HepG2 (cell line): ENCODE results near the gene PLCXD3. TPM values are rescaled to one million over a fixed set of nuclear protein-coding genes. Genes with fewer than 3 reads are reported as not detected.

Experiments used
- ATAC-seq: fragments of 200-7000 bp; cut with Tn5 transposase; 3 replicates; pipeline ENCODE4 v1.9.1; 2020; ENCODE audit warnings: mild to moderate bottlenecking, moderate library complexity
- BruUV-seq: library from RNA; stranded (reverse); fragments of 400-500 nt; replicated peaks from 2 replicates; lab custom pipeline; 2021; lab: Mats Ljungman, UMichigan
- CTCF ChIA-PET: fragments of 300-600 bp; formaldehyde crosslinking; extraction: SDS; loops from one replicate; lab custom pipeline; 2021; ENCODE audit warnings: low total read pairs, inconsistent platforms, low intra/inter-chr PET ratio; lab: Yijun Ruan, JAX
- POLR2A ChIA-PET: fragments of 350-600 bp; sonication (Branson Sonifier 250); formaldehyde crosslinking; loops from one replicate; lab custom pipeline; 2020; ENCODE audit warnings: antibody characterized with exemption, inconsistent platforms; lab: Yijun Ruan, JAX
- DNase-seq: peaks from one replicate; pipeline ENCODE4 v3.0.0-alpha.2; 2015; ENCODE audit warnings: low spot score
- FAIRE-seq: peaks from 3 replicates; lab custom pipeline; 2011; peaks lifted over from hg19 to GRCh38; lab: Jason Lieb, UNC
- H2AFZ ChIP-seq: one replicate; pipeline ENCODE4 v1.6.1; 2011; ENCODE audit warnings: low read length, inconsistent platforms
- H3K27ac ChIP-seq: fragments of 300-600 bp; 3 replicates; pipeline ENCODE4 v1.8.0; 2011; ENCODE audit warnings: mixed run types, mild to moderate bottlenecking, mixed read lengths, low read length, inconsistent platforms; ENCODE audit not compliant: insufficient read depth; ENCODE audit errors: extremely low read length
- H3K27me3 ChIP-seq, 2 experiments: fragments of 200-600 bp in 1 of 2; 2 replicates in 1 of 2; 3 replicates in 1 of 2; pipeline versions ENCODE4 v1.6.0 to v1.8.0; 2011; ENCODE audit warnings: low read length in 2 of 2, mild to moderate bottlenecking in 2 of 2, moderate library complexity in 2 of 2, inconsistent platforms in 1 of 2; ENCODE audit not compliant: insufficient read depth in 2 of 2, control insufficient read depth in 1 of 2
- H3K36me3 ChIP-seq, 2 experiments: fragments of 200-600 bp in 1 of 2; replicated peaks in 1 of 2; 2 replicates in 1 of 2; 3 replicates in 1 of 2; pipeline versions ENCODE4 v1.5.1 to v1.8.0; 2011; ENCODE audit warnings: low read length in 2 of 2, inconsistent platforms in 1 of 2; ENCODE audit not compliant: insufficient read depth in 2 of 2, control insufficient read depth in 1 of 2
- H3K4me1 ChIP-seq: 2 replicates; pipeline ENCODE4 v1.5.1; 2012; ENCODE audit warnings: low read length, inconsistent platforms; ENCODE audit not compliant: insufficient read depth
- H3K4me2 ChIP-seq: 2 replicates; pipeline ENCODE4 v1.6.0; 2011; ENCODE audit warnings: low read depth, low read length, inconsistent platforms
- H3K4me3 ChIP-seq, 3 experiments: fragments of 200-600 bp in 1 of 3; sonication (generic), shearing (Covaris generic) in 1 of 3; replicated peaks in 1 of 3; 2 replicates each; pipeline ENCODE4 v1.5.1; 2011 to 2016; ENCODE audit warnings: low read length in 3 of 3, inconsistent platforms in 2 of 3, low read depth in 2 of 3, mild to moderate bottlenecking in 2 of 3, control low read depth in 1 of 3, mixed read lengths in 1 of 3; ENCODE audit not compliant: insufficient read depth in 1 of 3
- H3K79me2 ChIP-seq: one replicate; pipeline ENCODE4 v1.6.1; 2011; ENCODE audit warnings: low read length, inconsistent platforms; ENCODE audit not compliant: insufficient read depth
- H3K9ac ChIP-seq: 2 replicates; pipeline ENCODE4 v1.6.0; 2011; ENCODE audit warnings: mild to moderate bottlenecking, low read depth, low read length, inconsistent platforms; ENCODE audit not compliant: insufficient read depth
- H3K9me3 ChIP-seq: 2 replicates; pipeline ENCODE4 v1.5.1; 2012; ENCODE audit warnings: mild to moderate bottlenecking, low read length
- H4K20me1 ChIP-seq: 2 replicates; pipeline ENCODE4 v1.6.0; 2011; ENCODE audit warnings: inconsistent platforms, mild to moderate bottlenecking, low read length, moderate library complexity; ENCODE audit not compliant: insufficient read depth
- BORCS8-MEF2B ChIP-seq: sonication (generic); formaldehyde crosslinking; IDR thresholded peaks from 2 replicates; pipeline ENCODE4 v1.8.0; 2022; ENCODE audit warnings: mild to moderate bottlenecking, missing genetic modification reagents
- ETS1 ChIP-seq: sonication (generic); formaldehyde crosslinking; IDR thresholded peaks from 2 replicates; pipeline ENCODE4 v1.4.0; 2020; ENCODE audit warnings: missing genetic modification reagents
- EZH2 ChIP-seq: conservative IDR thresholded peaks from 2 replicates; pipeline ENCODE4 v1.6.1; 2012; ENCODE audit warnings: mild to moderate bottlenecking, low read depth, low read length, moderate library complexity
- GMEB2 ChIP-seq: IDR thresholded peaks from 2 replicates; pipeline ENCODE4 v1.6.1; 2016; ENCODE audit warnings: missing biosample characterization, missing genetic modification reagents, low read depth
- KAT7 ChIP-seq: IDR thresholded peaks from 2 replicates; pipeline ENCODE4 v1.6.1; 2018; ENCODE audit warnings: borderline replicate concordance, missing compliant biosample characterization
- NFE2 ChIP-seq: sonication (generic); formaldehyde crosslinking; IDR thresholded peaks from 2 replicates; pipeline ENCODE4 v1.4.0; 2020; ENCODE audit warnings: missing genetic modification reagents
- PAF1 ChIP-seq: IDR thresholded peaks from 2 replicates; pipeline ENCODE4 v1.6.1; 2016; ENCODE audit warnings: missing genetic modification reagents, missing compliant biosample characterization
- PLRG1 ChIP-seq: fragments of 450-650 bp; conservative IDR thresholded peaks from 2 replicates; pipeline ENCODE4 v1.6.1; 2016
- RORA ChIP-seq: sonication (generic); formaldehyde crosslinking; IDR thresholded peaks from 2 replicates; pipeline ENCODE4 v1.5.0; 2020; ENCODE audit warnings: mild to moderate bottlenecking, missing genetic modification reagents, moderate library complexity
- SAP130 ChIP-seq: IDR thresholded peaks from 2 replicates; pipeline ENCODE4 v1.6.1; 2016; ENCODE audit warnings: low read depth
- ZBTB20 ChIP-seq: sonication (generic); formaldehyde crosslinking; IDR thresholded peaks from 2 replicates; pipeline ENCODE4 v1.8.1; 2023; ENCODE audit warnings: missing genetic modification reagents, low read depth, mild to moderate bottlenecking, borderline replicate concordance
- ZBTB49 ChIP-seq: sonication (generic); formaldehyde crosslinking; IDR thresholded peaks from 2 replicates; pipeline ENCODE4 v1.4.0; 2020; ENCODE audit warnings: missing genetic modification reagents, borderline replicate concordance
- ZC3H13 ChIP-seq: sonication (generic); formaldehyde crosslinking; IDR thresholded peaks from 2 replicates; pipeline ENCODE4 v1.8.1; 2023; ENCODE audit warnings: mild to moderate bottlenecking, missing genetic modification reagents, moderate library complexity
- ZFP62 ChIP-seq: sonication (generic); formaldehyde crosslinking; IDR thresholded peaks from 2 replicates; pipeline ENCODE4 v1.4.0; 2020; ENCODE audit warnings: missing genetic modification reagents
- ZNF264 ChIP-seq: sonication (generic); formaldehyde crosslinking; IDR thresholded peaks from 2 replicates; pipeline ENCODE4 v1.4.0; 2020; ENCODE audit warnings: missing genetic modification reagents
- ZNF598 ChIP-seq: sonication (generic); formaldehyde crosslinking; IDR thresholded peaks from 2 replicates; pipeline ENCODE4 v1.5.1; 2020; ENCODE audit warnings: mild to moderate bottlenecking, missing genetic modification reagents, borderline replicate concordance
- ZSCAN31 ChIP-seq: sonication (generic); formaldehyde crosslinking; IDR thresholded peaks from 2 replicates; pipeline ENCODE4 v1.5.0; 2020; ENCODE audit warnings: low read depth, mild to moderate bottlenecking, missing genetic modification reagents
- WGBS: methylation state at CpG from one replicate; pipeline ENCODE4 v1.1.6; 2017; ENCODE audit warnings: low lambda C conversion rate; 5-methylcytosine and 5-hydroxymethylcytosine counted together
- in situ Hi-C: cut with HindIII; loops from 2 replicates; pipeline ENCODE4 v1.10.0; 2017; ENCODE audit warnings: low pct_unique_long_range_greater_than_20kb; ENCODE audit not compliant: extremely low pct_ligation_motif_present
- intact Hi-C: fragments of 100-400 bp; cut with micrococcal nuclease; formaldehyde crosslinking; loops from one replicate; pipeline ENCODE4 v1.10.0; 2022; ENCODE audit not compliant: unreplicated experiment
- polyA plus RNA-seq, 8 experiments: library from polyadenylated mRNA; depleted of rRNA in 3 of 8; stranded (reverse) in 7 of 8; unstranded in 1 of 8; fragments of >200 nt; fragmentation: Illumina TruSeq in 4 of 8; extraction: Trizol in 4 of 8; gene quantifications; 2 replicates each; pipeline versions ENCODE4 v1.2.1 to v1.2.3, GENCODE V29; 2011 to 2016; ENCODE audit warnings: low read depth in 4 of 8, missing spikeins in 1 of 8, mixed read lengths in 1 of 8; ENCODE audit not compliant: insufficient read depth in 1 of 8
- total RNA-seq, 5 experiments: library from RNA; depleted of rRNA; stranded (reverse); fragments of >200 nt; fragmentation: Illumina TruSeq; extraction: Trizol; gene quantifications; 2 replicates each; pipeline ENCODE4 v1.2.3, GENCODE V29; 2016; ENCODE audit warnings: low read depth in 1 of 5

PLCXD3 gene
- total and polyA plus RNA-seq, 2 of the 13 experiments (the other 11 are each of a cell fraction or from before 2014, with no cell fraction given) = not detected

GRCh38 chr5:41413074-41413473 is 97.3 kb downstream of the PLCXD3 start:
- intact Hi-C loops = loop anchor here (10.0 kb wide), 1 partner anchor 222 kb away; no protein-coding TSS in a partner anchor
- POLR2A ChIA-PET = no interaction called here
- no peaks in the 10 kb centered on the region for H3K9me3 ChIP-seq

GRCh38 chr5:41412496-41412895 is 97.9 kb downstream of the PLCXD3 start:
- ChIA-PET CTCF (no interaction called here), POLR2A (no interaction called here)
- peaks cover 23% of the 10 kb centered on the region for H3K4me1 ChIP-seq
- BruUV-seq = no TSS peak
- H3K27ac ChIP-seq = no peak overlapping the region
- no peaks in the 10 kb centered on the region for H3K36me3 ChIP-seq
- H3K4me2 ChIP-seq = no peak overlapping the region
- intact Hi-C loops (loop anchor here (10.0 kb wide), 1 partner anchor 222 kb away; no protein-coding TSS in a partner anchor), in situ Hi-C loops (no loop called here)
- H3K79me2 ChIP-seq = no peaks in the 10 kb centered on the region
- no peak overlapping the region for H3K4me3 ChIP-seq
- H3K9me3 ChIP-seq = no peaks in the 10 kb centered on the region
- no peak for FAIRE-seq
- no peak overlapping the region for H3K9ac ChIP-seq
- no peak overlapping the region for H2AFZ ChIP-seq
- no peaks in the 10 kb centered on the region for H4K20me1 ChIP-seq
- 73% methylated on average over 2 of the region's 2 CpGs for WGBS
- no peaks in the 10 kb centered on the region for H3K27me3 ChIP-seq
- no peak for DNase-seq
- no peak for ATAC-seq
- TF ChIP-seq RORA (CRISPR knock-in tag) = no peak
- TF ChIP-seq KAT7 = no peak
- no peak for TF ChIP-seq ZBTB49 (CRISPR knock-in tag)
- no peak for TF ChIP-seq SAP130
- TF ChIP-seq ZFP62 (CRISPR knock-in tag) = no peak
- no peak for TF ChIP-seq BORCS8-MEF2B (CRISPR knock-in tag)
- TF ChIP-seq GMEB2 = no peak

More at GRCh38 chr5:41413074-41413473, 97.3 kb downstream of the PLCXD3 start:
- WGBS = 97% methylated on average over 1 of the region's 1 CpG
- BruUV-seq = no TSS peak
- Histone ChIP-seq H3K36me3 (no peaks in the 10 kb centered on the region), H3K79me2 (no peaks in the 10 kb centered on the region), H4K20me1 (no peaks in the 10 kb centered on the region), H3K27me3 (no peaks in the 10 kb centered on the region), H3K9ac (no peak overlapping the region), H3K4me3 (no peak overlapping the region), H3K4me1 (peaks cover 17% of the 10 kb centered on the region), H2AFZ (no peak overlapping the region)
- FAIRE-seq = no peak
- CTCF ChIA-PET = no interaction called here
- no peak for TF ChIP-seq PLRG1
- no peak for TF ChIP-seq NFE2 (CRISPR knock-in tag)
- TF ChIP-seq ZNF598 (CRISPR knock-in tag) = no peak
- TF ChIP-seq EZH2 = no peak
- TF ChIP-seq ZNF264 (CRISPR knock-in tag) = no peak
- no peak for TF ChIP-seq ZSCAN31
- no peak for TF ChIP-seq ETS1
- no peak for TF ChIP-seq ZBTB20 (CRISPR knock-in tag)
- no peak for TF ChIP-seq PAF1 (CRISPR knock-in tag)
- TF ChIP-seq ZC3H13 = no peak
- TF ChIP-seq, all 625 proteins: peak for 0
- in situ Hi-C loops = no loop called here
- Histone ChIP-seq H3K27ac (no peak overlapping the region), H3K4me2 (no peak overlapping the region)
- ATAC-seq (no peak), DNase-seq (no peak)
